Measurements from ENCODE around the gene P2RY2.
A peak's percentile ranks its signal among the peaks of the same experiment; 100 is the strongest.

The P2RY2 gene

DNA sequence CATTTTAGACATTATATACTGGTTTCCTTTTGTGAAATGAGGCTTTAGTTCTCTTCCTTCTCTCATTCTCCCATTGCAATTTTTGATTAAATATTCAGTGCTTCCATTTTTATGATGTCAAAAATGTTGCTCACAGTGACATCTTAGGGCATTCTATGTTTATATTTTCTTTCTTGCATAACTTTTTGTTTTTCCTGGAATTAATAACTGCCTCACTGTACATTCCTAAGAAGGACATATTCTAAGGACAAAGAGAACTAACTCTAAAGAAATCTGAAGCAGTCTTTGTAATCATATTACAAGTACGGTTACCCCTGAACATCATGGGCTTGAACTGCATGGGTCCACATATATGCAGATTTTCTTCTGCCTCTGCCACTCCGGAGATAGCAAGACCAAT, 28.2 kb downstream of the P2RY2 start:
- DNase-seq, result no peak

GRCh38 chr11:73248526-73249185, 30.6 kb downstream of the P2RY2 start:
- no peak for DNase-seq

- no peak for DNase-seq
Observed at GRCh38 chr11:73249304-73249703, 31.2 kb downstream of the P2RY2 start.

DNA sequence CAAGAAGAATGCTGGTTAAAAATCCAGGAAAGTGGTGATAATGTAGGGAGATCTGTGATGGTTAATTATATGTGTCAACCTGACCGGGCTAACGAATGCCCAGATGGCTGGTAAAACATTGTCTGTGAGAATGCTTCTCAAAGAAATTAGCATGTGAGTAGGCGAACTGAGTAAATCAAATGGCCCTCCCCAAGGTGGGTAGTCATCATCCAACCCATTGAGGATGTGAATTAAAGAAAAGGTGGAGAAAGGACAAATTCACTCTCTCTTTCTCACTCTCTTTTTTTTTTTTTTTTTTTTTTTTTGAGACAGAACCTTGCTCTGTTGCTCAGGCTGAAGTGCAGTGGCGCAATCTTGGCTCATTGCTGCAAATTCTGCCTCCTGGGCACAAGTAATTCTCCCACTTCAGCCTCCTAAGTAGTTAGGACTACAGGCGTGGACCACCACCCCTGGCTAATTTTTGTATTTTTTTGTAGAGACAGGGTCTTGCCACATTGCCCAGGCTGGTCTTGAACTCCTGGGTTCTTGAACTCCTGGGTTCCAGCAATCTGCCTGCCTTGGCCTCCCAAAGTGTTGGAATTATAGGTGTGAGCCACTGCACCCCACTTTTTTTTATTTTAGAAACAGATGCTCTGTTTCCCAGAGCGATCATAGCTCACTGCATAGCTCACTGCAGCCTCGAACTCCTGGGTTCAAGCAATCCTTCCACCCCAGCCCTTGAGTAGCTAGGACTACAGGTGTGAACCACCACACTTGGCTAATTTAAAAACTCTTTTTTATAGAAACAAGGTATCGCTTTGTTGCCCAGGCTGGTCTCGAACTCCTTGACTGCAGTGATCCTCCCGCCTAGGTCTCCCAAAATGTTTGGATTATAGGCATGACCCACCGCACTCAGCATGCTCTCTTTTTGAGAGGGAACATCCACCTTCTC, 32.0 kb downstream of the P2RY2 start:
- no peak for DNase-seq

DNA sequence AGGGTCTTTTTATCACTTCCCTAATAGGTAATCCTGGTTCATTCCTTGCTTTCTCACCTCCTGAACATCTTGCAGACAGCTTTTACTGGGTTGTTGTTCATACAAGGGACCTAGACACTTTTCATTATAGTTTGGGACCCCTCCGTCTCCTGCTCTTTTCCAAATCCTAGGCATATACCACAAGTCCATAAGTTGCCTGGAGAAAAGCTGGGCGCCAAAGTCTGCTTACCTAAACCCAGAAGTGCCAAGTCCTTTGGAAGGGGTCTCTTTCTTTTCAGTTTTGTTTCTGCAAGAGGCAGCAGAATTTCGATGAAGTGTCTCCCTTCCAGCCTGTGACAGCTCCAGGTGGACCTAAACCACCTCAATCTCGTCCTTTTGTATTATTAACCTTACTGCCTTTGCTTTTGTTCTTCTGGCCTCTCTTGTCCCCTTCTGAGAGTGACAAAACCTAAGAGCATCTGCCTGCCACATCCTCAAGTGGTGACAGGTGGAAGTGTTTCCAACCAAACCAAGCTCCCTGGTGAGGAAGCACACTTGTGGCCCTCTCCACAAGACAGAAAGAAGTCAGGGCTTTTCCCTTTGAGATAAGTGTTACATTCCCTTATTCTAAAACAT, 34.6 kb downstream of the P2RY2 start:
- DNase-seq, result peak; percentile 80

GRCh38 chr11:73257342-73258103, 39.4 kb downstream of the P2RY2 start:
- no peak for DNase-seq

DNA sequence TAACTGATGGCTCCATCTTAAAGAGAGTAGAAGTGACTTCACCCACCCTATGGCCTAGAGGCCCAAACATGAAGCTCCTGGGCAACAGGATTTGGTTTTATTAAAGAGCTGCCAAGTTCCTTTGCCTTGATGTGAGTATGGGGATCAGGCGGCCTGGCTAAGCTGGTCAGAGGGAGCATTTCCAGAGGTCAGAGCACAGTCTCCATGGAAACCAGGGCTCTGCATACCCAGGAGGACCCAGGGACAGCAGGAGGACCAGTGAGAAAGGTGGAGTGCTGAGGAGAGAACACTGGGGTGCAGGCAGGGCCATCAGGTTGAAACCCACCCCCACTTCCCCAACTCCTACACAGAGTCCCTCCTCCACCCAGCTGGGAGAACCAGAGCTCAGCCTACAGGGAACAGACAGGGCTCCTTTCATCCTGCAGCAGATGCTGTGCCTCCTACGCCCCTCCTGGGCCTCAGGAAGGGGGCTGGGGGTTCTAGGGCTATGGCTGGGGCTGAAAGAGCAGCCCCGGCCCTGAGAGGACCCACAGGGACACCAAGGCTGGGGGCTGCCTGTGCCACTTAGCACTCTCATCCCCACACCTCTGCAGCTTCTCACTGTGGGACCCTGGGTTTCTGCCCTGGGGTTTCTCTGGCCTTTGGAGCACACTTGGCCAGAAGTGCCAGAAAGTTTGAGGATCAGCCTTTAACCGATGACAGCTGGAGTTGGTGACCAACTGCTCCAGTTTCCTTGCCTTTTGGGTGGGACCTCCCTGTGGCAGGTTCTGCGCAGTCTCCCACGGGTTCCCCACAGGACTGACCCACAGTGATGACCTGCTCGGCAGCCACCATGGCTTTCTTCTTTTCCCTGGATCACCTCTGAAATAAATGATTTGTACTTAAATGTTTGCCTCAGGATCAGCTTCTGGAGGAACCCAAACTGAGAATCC, 40.3 kb downstream of the P2RY2 start:
- no peak for DNase-seq

DNA sequence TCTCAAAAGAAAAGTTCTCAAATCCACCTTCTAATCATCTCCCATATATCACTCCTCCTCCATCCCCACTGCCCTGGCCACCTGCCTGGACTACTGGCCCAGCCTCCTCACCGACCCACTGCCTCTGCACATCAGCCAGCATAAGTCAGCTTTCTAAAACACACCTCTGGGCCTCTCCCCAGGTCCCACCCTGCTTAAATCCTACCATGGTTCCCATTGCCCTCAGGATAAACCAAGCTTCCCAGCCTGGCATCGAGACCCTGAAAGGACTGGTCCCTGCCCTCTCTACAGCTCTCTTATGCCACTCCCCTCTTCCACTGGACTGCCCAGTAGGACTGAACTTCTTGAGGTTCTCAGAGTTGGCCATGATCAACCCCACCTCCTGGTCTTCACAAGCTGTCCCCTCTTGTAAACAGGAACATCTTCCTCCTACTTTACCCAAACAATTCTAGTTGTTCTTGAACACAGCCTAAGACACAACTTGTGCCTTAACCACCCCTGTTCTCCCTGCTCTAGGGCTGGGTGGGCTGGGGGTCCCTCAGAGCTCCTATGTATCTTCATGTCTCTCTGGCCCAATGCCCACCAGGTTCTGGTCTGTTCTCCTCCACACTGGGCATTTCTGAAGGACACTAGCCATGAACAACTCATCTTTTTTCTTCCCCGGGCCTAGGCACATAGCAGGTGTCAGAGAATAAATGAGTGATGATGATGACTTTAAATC, 41.5 kb downstream of the P2RY2 start:
- DNase-seq, result no peak

DNA sequence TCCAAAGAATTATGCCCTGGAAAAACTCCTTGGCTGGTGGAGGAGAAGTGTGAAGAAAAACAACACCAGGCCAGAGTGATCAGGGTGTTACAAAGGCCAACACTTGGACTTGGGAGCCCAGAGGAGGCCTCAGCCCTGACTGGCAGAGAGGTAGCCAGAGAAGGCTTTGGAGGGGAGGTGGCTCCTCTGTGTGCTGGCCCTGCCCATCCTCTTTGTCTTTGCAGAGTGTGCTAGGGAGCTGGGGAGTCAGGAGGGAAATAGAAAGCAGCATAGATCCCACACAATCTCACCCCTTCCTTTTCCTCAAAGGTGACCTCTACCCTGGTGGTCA, 42.0 kb downstream of the P2RY2 start:
- DNase-seq, result no peak

GRCh38 chr11:73262851-73263495, 44.9 kb downstream of the P2RY2 start:
- no peak for DNase-seq

- DNase-seq, result no peak
Observed at GRCh38 chr11:73263640-73264039, 45.6 kb downstream of the P2RY2 start.

DNA sequence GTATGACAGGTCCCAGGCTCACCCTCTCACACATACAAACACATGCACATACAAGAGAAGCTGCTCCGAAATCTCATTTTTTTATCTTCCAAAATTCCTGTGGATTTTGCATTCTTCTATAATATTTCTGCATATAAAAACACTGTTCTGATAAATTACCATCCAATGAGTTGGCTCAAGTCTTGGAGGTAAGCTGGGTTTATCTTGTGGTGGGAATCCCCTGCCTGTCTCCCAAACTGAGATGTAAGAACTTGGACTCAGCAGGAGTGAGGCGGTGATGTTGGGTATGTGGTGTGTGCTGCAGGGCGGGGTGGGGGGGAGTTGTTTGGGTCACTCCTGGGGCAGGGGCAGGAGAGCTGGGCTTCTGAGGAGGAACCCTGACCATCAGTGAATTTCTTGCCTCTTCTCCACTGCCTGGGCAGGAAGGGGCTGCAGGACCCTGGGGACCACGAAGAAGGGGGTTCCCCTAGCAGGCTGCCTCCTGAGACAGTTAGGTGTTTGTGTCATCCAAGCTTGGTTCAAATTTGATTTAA, 47.3 kb downstream of the P2RY2 start:
- DNase-seq, result no peak

DNA sequence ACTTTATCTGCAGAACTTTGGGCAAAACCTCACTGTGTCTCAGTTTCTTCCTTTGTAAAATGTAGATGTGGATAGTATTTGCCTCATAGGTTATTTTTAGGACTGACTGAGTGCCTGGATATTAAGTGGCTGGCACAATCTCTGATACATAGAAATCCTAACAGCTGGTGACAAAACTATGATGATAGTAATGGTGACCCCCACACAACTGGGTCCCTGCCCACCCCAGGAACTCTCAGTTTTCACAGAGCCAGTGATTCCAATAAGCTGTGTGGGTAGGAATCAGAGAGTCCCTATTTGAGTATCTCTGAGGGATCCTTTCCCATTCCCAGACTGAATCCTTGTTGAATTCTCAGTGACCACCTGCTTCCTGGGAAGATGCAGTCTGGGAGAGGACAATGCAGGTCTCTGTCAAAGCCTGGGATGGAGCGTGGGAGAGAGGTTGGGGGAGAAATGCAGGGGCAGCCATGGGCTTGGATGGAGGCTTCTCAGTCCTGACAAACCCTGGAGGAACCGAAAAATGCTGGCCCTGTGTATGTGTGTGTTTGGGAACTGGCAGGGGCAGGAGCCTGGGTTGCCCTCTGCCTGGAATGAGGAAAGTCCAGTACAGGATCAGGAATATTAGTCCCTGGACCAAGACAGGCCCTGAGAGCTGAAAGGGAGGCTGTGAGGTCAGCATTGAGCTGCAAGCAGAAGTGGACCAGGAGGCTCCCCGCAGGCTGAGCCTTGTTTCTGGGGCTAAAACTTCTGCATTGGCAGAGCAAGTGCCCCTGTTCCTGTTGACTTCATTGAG, 48.0 kb downstream of the P2RY2 start:
- no peak for DNase-seq

DNA sequence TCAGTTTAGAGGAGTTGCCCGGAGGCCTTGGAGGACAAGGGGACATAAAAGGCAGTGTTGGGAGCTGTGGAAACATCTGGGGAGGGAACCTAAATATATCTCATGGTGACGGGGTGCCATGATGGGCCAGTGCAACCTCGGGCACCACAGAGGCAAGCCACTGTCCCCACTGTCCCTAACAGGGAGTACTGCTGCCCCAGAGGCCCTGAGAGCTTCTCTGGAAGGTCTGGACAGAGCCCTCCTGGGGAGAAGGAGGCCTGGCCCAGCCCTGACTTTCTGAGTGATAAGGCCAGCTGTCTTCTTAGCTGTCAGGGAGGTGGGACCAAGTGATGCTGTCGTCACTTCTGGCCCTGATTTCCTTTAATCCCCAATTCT, 48.6 kb downstream of the P2RY2 start:
- DNase-seq, result no peak

DNA sequence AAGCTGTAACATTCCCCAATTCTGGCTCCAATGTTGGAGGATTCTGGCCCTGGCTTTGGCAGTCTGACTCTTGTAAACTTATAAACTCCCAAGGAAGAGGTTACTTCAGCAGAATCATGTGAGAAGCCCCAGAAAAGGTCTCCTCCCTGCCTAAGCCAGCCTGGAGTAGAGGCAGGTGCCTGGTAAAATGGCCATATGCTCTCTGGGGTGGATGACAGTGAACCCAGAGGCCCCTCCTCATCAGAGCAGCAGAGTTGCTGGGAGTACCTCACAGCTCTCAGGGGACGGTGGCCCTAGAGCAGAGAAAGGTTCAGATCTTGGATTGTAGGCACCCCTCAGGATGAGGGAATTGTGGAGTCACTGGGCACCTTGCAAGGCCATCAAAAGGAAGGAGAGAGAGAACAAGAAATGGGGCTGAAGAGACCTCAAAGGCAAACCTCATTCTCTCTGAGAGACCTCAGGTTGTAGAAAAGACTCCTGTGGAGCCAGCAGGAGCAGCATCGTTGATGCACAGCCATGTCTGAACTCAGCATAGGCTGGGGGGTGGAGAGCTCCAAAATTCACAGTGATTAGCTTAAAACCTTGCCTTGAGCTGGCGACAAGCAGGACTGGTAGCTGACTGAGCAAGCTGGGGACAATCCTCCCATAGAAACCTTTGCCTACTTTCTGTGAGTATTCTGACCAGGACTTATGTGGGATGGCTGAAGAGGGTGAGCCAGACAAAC, 49.2 kb downstream of the P2RY2 start:
- DNase-seq, result no peak

DNA sequence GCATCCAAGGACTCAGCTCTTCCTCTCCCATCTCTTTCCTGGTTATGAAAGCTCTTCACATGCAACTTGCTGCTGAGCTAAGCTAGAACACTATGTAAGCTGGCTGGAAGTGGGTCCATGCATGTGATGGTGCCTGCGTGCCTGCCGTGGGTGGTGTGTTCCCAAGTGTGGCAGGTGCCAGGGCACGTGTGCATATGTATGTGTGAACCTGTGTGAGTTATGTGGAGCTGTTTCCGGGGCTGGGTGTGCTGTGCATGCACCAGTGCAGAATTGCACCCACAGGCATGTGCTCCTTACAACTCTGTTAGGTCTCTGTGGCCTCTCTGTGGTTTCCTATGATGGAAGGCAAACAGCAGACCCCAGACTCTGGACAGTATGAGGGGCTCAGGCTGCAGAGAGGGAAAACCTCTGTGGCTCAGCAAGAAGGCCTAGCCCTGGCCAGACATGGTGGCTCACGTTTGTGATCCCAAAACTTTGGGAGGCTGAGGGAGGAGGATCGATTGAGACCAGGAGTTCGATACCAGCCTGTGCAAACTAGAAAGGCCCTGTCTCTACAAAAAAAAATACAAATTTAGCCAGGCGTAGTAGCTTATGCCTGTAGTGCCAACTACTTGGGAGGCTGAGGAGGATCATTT, 49.9 kb downstream of the P2RY2 start:
- no peak for DNase-seq

DNA sequence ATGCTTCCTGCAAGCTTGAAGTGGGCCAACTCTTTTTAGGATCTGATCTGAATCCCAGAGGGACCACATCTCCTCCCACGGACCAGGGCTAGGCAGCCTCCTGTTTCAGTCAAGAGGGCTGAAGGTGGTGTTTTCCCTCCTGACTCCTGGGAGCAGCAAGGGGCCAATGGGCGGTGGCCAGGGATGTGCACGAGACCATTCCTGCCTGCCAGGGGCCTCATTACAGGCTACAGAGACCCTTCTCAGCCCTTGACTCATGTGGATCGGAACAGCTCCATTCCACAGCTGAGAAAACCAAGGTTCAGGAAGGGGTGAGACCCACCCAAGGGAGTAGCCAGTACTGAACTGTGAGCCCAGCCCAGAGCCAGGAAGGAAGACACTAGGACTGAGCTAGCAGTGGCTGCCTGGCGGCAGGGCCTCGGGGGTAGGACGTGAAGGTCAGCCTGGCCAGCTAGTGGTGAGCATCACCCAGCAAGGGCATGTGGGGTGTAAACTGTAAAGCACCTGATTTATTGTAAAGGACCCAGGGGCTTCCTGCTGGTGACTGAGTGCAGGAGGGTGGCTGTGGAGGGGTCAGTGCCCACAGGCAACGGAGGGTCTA, 50.7 kb downstream of the P2RY2 start:
- no peak for DNase-seq

- DNase-seq, result no peak
Observed at GRCh38 chr11:73269459-73270015, 51.5 kb downstream of the P2RY2 start.

Measured in OCI-M1 (cell line).